H9 (cell line): ENCODE data around the gene FMN1. TPM values are rescaled to one million over a fixed set of nuclear protein-coding genes. Genes with fewer than 3 reads are reported as not detected.

ENCODE experiments used
- DNase-seq: peaks from one replicate; pipeline ENCODE4 v3.0.0-alpha.2; 2017
- H2AFZ ChIP-seq: one replicate; pipeline ENCODE4 v1.6.1; 2013; ENCODE audit warnings: mild to moderate bottlenecking, low read length, control low read depth, moderate library complexity
- H2AK5ac ChIP-seq: 2 replicates; pipeline ENCODE4 v1.6.1; 2013; ENCODE audit warnings: low read length, control low read depth, mixed read lengths; ENCODE audit not compliant: insufficient read length
- H2BK120ac ChIP-seq: one replicate; pipeline ENCODE4 v1.6.1; 2013; ENCODE audit warnings: low read depth, mild to moderate bottlenecking, low read length, control low read depth, inconsistent platforms; ENCODE audit not compliant: poor library complexity, severe bottlenecking
- H2BK12ac ChIP-seq: 2 replicates; pipeline ENCODE4 v1.6.1; 2013; ENCODE audit warnings: low read length, control low read depth, mixed read lengths, low read depth; ENCODE audit not compliant: insufficient read length
- H2BK15ac ChIP-seq: 2 replicates; pipeline ENCODE4 v1.6.1; 2013; ENCODE audit warnings: low read depth, low read length, control low read depth
- H2BK20ac ChIP-seq: one replicate; pipeline ENCODE4 v1.6.1; 2013; ENCODE audit warnings: low read depth, mild to moderate bottlenecking, low read length, control low read depth, inconsistent platforms; ENCODE audit not compliant: poor library complexity, severe bottlenecking
- H2BK5ac ChIP-seq: 2 replicates; pipeline ENCODE4 v1.6.1; 2013; ENCODE audit warnings: low read length, control low read depth, mixed read lengths; ENCODE audit not compliant: insufficient read length
- H3K14ac ChIP-seq: 2 replicates; pipeline ENCODE4 v1.6.1; 2013; ENCODE audit warnings: low read length, control low read depth; ENCODE audit not compliant: insufficient read depth
- H3K18ac ChIP-seq: 2 replicates; pipeline ENCODE4 v1.6.1; 2013; ENCODE audit warnings: low read depth, mild to moderate bottlenecking, mixed read lengths, low read length, control low read depth; ENCODE audit not compliant: insufficient read length
- H3K23ac ChIP-seq: 2 replicates; pipeline ENCODE4 v1.6.1; 2013; ENCODE audit warnings: low read length, control low read depth, mixed read lengths, low read depth; ENCODE audit not compliant: insufficient read length
- H3K23me2 ChIP-seq: 2 replicates; pipeline ENCODE4 v1.6.1; 2013; ENCODE audit warnings: low read depth, mild to moderate bottlenecking, mixed read lengths, low read length, control low read depth; ENCODE audit not compliant: insufficient read length, poor library complexity, severe bottlenecking
- H3K27ac ChIP-seq: 2 replicates; pipeline ENCODE4 v1.5.1; 2013; ENCODE audit warnings: low read length, control low read depth, mixed read lengths, low read depth; ENCODE audit not compliant: insufficient read length
- H3K27me3 ChIP-seq: 2 replicates; pipeline ENCODE4 v1.6.1; 2013; ENCODE audit warnings: low read length, control low read depth, inconsistent platforms; ENCODE audit not compliant: insufficient read depth
- H3K4ac ChIP-seq: 2 replicates; pipeline ENCODE4 v1.6.1; 2013; ENCODE audit warnings: low read depth, mild to moderate bottlenecking, control low read depth, inconsistent platforms, low read length, moderate library complexity
- H3K4me1 ChIP-seq: 2 replicates; pipeline ENCODE4 v1.6.1; 2013; ENCODE audit warnings: low read length, control low read depth, inconsistent platforms; ENCODE audit not compliant: insufficient read depth
- H3K4me2 ChIP-seq: 2 replicates; pipeline ENCODE4 v1.6.1; 2013; ENCODE audit warnings: low read length, control low read depth, mixed read lengths; ENCODE audit not compliant: insufficient read length, insufficient read depth
- H3K56ac ChIP-seq: 2 replicates; pipeline ENCODE4 v1.6.1; 2013; ENCODE audit warnings: low read depth, mild to moderate bottlenecking, mixed read lengths, low read length, control low read depth; ENCODE audit not compliant: insufficient read length
- H3K79me1 ChIP-seq: 2 replicates; pipeline ENCODE4 v1.6.1; 2013; ENCODE audit warnings: low read depth, mild to moderate bottlenecking, moderate library complexity, low read length, control low read depth, inconsistent platforms; ENCODE audit not compliant: insufficient read depth, poor library complexity, severe bottlenecking
- H3K79me2 ChIP-seq: 2 replicates; pipeline ENCODE4 v1.6.1; 2013; ENCODE audit warnings: low read length, control low read depth, inconsistent platforms; ENCODE audit not compliant: insufficient read depth
- H3K9ac ChIP-seq: 2 replicates; pipeline ENCODE4 v1.6.1; 2013; ENCODE audit warnings: low read length, control low read depth, mixed read lengths; ENCODE audit not compliant: insufficient read length; ENCODE audit errors: extremely low read depth
- H3K9me3 ChIP-seq: one replicate; pipeline ENCODE4 v1.6.1; 2013; ENCODE audit warnings: low read depth, low read length, inconsistent platforms; ENCODE audit not compliant: control insufficient read depth
- H3T11ph ChIP-seq: one replicate; pipeline ENCODE4 v1.6.1; 2013; ENCODE audit warnings: mild to moderate bottlenecking, low read length, control low read depth, inconsistent platforms
- H4K20me1 ChIP-seq: one replicate; pipeline ENCODE4 v1.6.1; 2013; ENCODE audit not compliant: control insufficient read depth, insufficient read length, insufficient read depth
- H4K5ac ChIP-seq: 2 replicates; pipeline ENCODE4 v1.6.1; 2013; ENCODE audit warnings: low read depth, mild to moderate bottlenecking, mixed read lengths, low read length, control low read depth; ENCODE audit not compliant: insufficient read length
- H4K8ac ChIP-seq: replicated peaks from 2 replicates; pipeline ENCODE4 v1.6.1; 2013; ENCODE audit warnings: low read length, control low read depth, mixed read lengths, low read depth; ENCODE audit not compliant: insufficient read length
- H4K91ac ChIP-seq: 2 replicates; pipeline ENCODE4 v1.6.1; 2013; ENCODE audit warnings: low read depth, mild to moderate bottlenecking, moderate library complexity, mixed read lengths, low read length, control low read depth; ENCODE audit not compliant: insufficient read length
- H3K27ac Mint-ChIP-seq, 3 experiments: 2 replicates in 2 of 3; 3 replicates in 1 of 3; pipeline ENCODE4 v1.8.0; 2020 to 2021; ENCODE audit warnings: mixed read lengths in 3 of 3, mild to moderate bottlenecking in 1 of 3, moderate library complexity in 1 of 3
- H3K27me3 Mint-ChIP-seq: 2 replicates; pipeline ENCODE4 v1.8.0; 2021; ENCODE audit warnings: low read depth, mild to moderate bottlenecking, moderate library complexity, mixed read lengths
- H3K36me3 Mint-ChIP-seq, 3 experiments: 2 replicates in 2 of 3; 3 replicates in 1 of 3; pipeline ENCODE4 v1.8.0; 2020 to 2021; ENCODE audit warnings: low read depth in 3 of 3, mixed read lengths in 3 of 3; ENCODE audit not compliant: insufficient read depth in 1 of 3
- H3K4me1 Mint-ChIP-seq, 2 experiments: 2 replicates each; pipeline ENCODE4 v1.8.0; 2020; ENCODE audit warnings: mixed read lengths in 2 of 2
- H3K4me3 Mint-ChIP-seq, 2 experiments: 2 replicates in 1 of 2; 3 replicates in 1 of 2; pipeline ENCODE4 v1.8.0; 2020 to 2021; ENCODE audit warnings: mild to moderate bottlenecking in 2 of 2, mixed read lengths in 2 of 2, moderate library complexity in 1 of 2
- H3K9me3 Mint-ChIP-seq, 2 experiments: 2 replicates in 1 of 2; 3 replicates in 1 of 2; pipeline ENCODE4 v1.8.0; 2020; ENCODE audit warnings: mild to moderate bottlenecking in 2 of 2, mixed read lengths in 2 of 2, moderate library complexity in 1 of 2
- CTCF ChIP-seq: fragments of 200-600 bp; sonication (generic); conservative IDR thresholded peaks from 3 replicates; pipeline ENCODE4 v1.8.0; 2021; ENCODE audit warnings: antibody characterized with exemption, mild to moderate bottlenecking
- WGBS: extraction: QIAGEN DNeasy Blood & Tissue Kit; methylation state at CpG from one replicate; pipeline ENCODE4 v1.1.7; 2013; ENCODE audit warnings: missing lambda C conversion rate, low lambda C conversion rate, mixed read lengths; ENCODE audit not compliant: insufficient read length; ENCODE audit errors: extremely low coverage; 5-methylcytosine and 5-hydroxymethylcytosine counted together
- total RNA-seq: library from RNA; stranded (reverse); gene quantifications from 2 replicates; pipeline ENCODE4 v1.2.1, GENCODE V29; 2021

Gene FMN1
- total RNA-seq, 1 experiment from 2014 or later: 1.9 TPM

- Histone ChIP-seq H3K4ac (no peak overlapping the region), H2BK5ac (no peak overlapping the region), H4K91ac (no peak overlapping the region)
These were observed 23.3 kb downstream of the FMN1 start for GRCh38 chr15:33171202-33171601.

More at GRCh38 chr15:33171202-33171601, 23.3 kb downstream of the FMN1 start:
- H4K5ac ChIP-seq: no peak overlapping the region
- H3K27ac ChIP-seq: no peak overlapping the region
- no peaks in the 10 kb centered on the region for H3K9me3 ChIP-seq
- Mint-ChIP-seq H3K27ac (no peak overlapping the region; a peak in 1 of 7 replicates), H3K9me3 (no peaks in the 10 kb centered on the region), H3K27me3 (no peaks in the 10 kb centered on the region), H3K36me3 (no peaks in the 10 kb centered on the region), H3K4me3 (no peak overlapping the region), H3K4me1 (no peaks in the 10 kb centered on the region)
- no peak overlapping the region for H3K14ac ChIP-seq
- H3K23me2 ChIP-seq: no peaks in the 10 kb centered on the region
- TF ChIP-seq CTCF: no peak
- H2BK15ac ChIP-seq: no peak overlapping the region
- no peaks in the 10 kb centered on the region for H3K79me1 ChIP-seq
- H4K8ac ChIP-seq: no peak overlapping the region
- no peak overlapping the region for H2BK120ac ChIP-seq
- no peak overlapping the region for H2BK12ac ChIP-seq
- no peak overlapping the region for H3T11ph ChIP-seq
- no peaks in the 10 kb centered on the region for H3K27me3 ChIP-seq
- H3K56ac ChIP-seq: no peak overlapping the region
- no peak for DNase-seq
- no peak overlapping the region for H3K9ac ChIP-seq
- no peak overlapping the region for H3K23ac ChIP-seq
- H2AFZ ChIP-seq: no peak overlapping the region
- H3K79me2 ChIP-seq: no peaks in the 10 kb centered on the region
- no peak overlapping the region for H2AK5ac ChIP-seq
- H2BK20ac ChIP-seq: no peak overlapping the region
- H3K4me2 ChIP-seq: no peak overlapping the region
- H3K18ac ChIP-seq: no peak overlapping the region
- no CpG with 5 or more reads among the region's 2 CpGs for WGBS
- no peaks in the 10 kb centered on the region for H3K4me1 ChIP-seq
- no peaks in the 10 kb centered on the region for H4K20me1 ChIP-seq
